HepG2 (cell line): ENCODE measurements around the gene SHF. TPM values are rescaled to one million over a fixed set of nuclear protein-coding genes. Genes with fewer than 3 reads are reported as not detected.
A peak's percentile ranks its signal among the peaks of the same experiment; 100 is the strongest.

Experiments
- ATAD3A ChIP-seq: sonication (generic); formaldehyde crosslinking; IDR thresholded peaks from 2 replicates; pipeline ENCODE4 v1.4.0; 2020; ENCODE audit warnings: missing genetic modification reagents
- BCL6 ChIP-seq: IDR thresholded peaks from 2 replicates; pipeline ENCODE4 v1.6.1; 2016; ENCODE audit warnings: missing genetic modification reagents, missing compliant biosample characterization
- HDAC1 ChIP-seq: sonication (generic); formaldehyde crosslinking; IDR thresholded peaks from 2 replicates; pipeline ENCODE4 v1.5.1; 2020; ENCODE audit warnings: mild to moderate bottlenecking, missing genetic modification reagents
- KAT7 ChIP-seq: IDR thresholded peaks from 2 replicates; pipeline ENCODE4 v1.6.1; 2018; ENCODE audit warnings: borderline replicate concordance, missing compliant biosample characterization
- KLF15 ChIP-seq: sonication (generic); formaldehyde crosslinking; IDR thresholded peaks from 2 replicates; pipeline ENCODE4 v1.8.1; 2023; ENCODE audit warnings: borderline replicate concordance, mild to moderate bottlenecking, inconsistent platforms, missing genetic modification reagents, mixed read lengths
- MBNL3 ChIP-seq: fragments of 250-450 bp; sonication (Bioruptor Pico); conservative IDR thresholded peaks from 2 replicates; pipeline ENCODE4 v1.8.0; 2022; ENCODE audit warnings: mild to moderate bottlenecking, inconsistent platforms
- MED8 ChIP-seq: sonication (generic); formaldehyde crosslinking; IDR thresholded peaks from 2 replicates; pipeline ENCODE4 v1.8.1; 2023; ENCODE audit warnings: mild to moderate bottlenecking, missing genetic modification reagents; ENCODE audit not compliant: insufficient replicate concordance
- NR2F1 ChIP-seq, 2 experiments: fragments of 450-650 bp in 1 of 2; formaldehyde crosslinking in 1 of 2; IDR thresholded peaks; 2 replicates each; pipeline versions ENCODE4 v1.5.0 to v1.6.1; 2016 to 2020; ENCODE audit warnings: mild to moderate bottlenecking in 1 of 2, missing compliant biosample characterization in 1 of 2, missing genetic modification reagents in 1 of 2, moderate library complexity in 1 of 2
- NRL ChIP-seq: sonication (generic); formaldehyde crosslinking; IDR thresholded peaks from 2 replicates; pipeline ENCODE4 v1.5.0; 2020; ENCODE audit warnings: missing genetic modification reagents, mild to moderate bottlenecking, moderate library complexity, borderline replicate concordance
- PHF21A ChIP-seq: sonication (generic); formaldehyde crosslinking; IDR thresholded peaks from 2 replicates; pipeline ENCODE4 v1.5.0; 2020; ENCODE audit warnings: mild to moderate bottlenecking, missing genetic modification reagents
- PITX1 ChIP-seq: sonication (generic); formaldehyde crosslinking; IDR thresholded peaks from 2 replicates; pipeline ENCODE4 v1.5.1; 2020; ENCODE audit warnings: mild to moderate bottlenecking, missing genetic modification reagents
- REL ChIP-seq: sonication (generic); formaldehyde crosslinking; conservative IDR thresholded peaks from 2 replicates; pipeline ENCODE4 v1.8.0; 2022; ENCODE audit warnings: mild to moderate bottlenecking, missing genetic modification reagents, moderate library complexity
- RORA ChIP-seq: sonication (generic); formaldehyde crosslinking; IDR thresholded peaks from 2 replicates; pipeline ENCODE4 v1.5.0; 2020; ENCODE audit warnings: mild to moderate bottlenecking, missing genetic modification reagents, moderate library complexity
- ZFP41 ChIP-seq: sonication (generic); formaldehyde crosslinking; IDR thresholded peaks from 2 replicates; pipeline ENCODE4 v1.4.0; 2020; ENCODE audit warnings: mild to moderate bottlenecking, missing genetic modification reagents, borderline replicate concordance
- ZIK1 ChIP-seq: sonication (generic); formaldehyde crosslinking; IDR thresholded peaks from 2 replicates; pipeline ENCODE4 v1.5.0; 2020; ENCODE audit warnings: mild to moderate bottlenecking, low read depth, missing genetic modification reagents, borderline replicate concordance
- ZMAT3 ChIP-seq: sonication (generic); formaldehyde crosslinking; conservative IDR thresholded peaks from 2 replicates; pipeline ENCODE4 v1.7.0; 2021; ENCODE audit warnings: missing genetic modification reagents
- ZMYM3 ChIP-seq: sonication (generic); formaldehyde crosslinking; IDR thresholded peaks from 2 replicates; pipeline ENCODE4 v1.5.1; 2020; ENCODE audit warnings: mild to moderate bottlenecking, missing genetic modification reagents
- ZNF251 ChIP-seq: sonication (generic); formaldehyde crosslinking; IDR thresholded peaks from 2 replicates; pipeline ENCODE4 v1.9.0; 2021; ENCODE audit warnings: mild to moderate bottlenecking, missing genetic modification reagents
- ZNF260 ChIP-seq: sonication (generic); formaldehyde crosslinking; IDR thresholded peaks from 2 replicates; pipeline ENCODE4 v1.4.0; 2020; ENCODE audit warnings: missing genetic modification reagents, low read depth, mild to moderate bottlenecking, borderline replicate concordance
- ZNF362 ChIP-seq: sonication (generic); formaldehyde crosslinking; IDR thresholded peaks from 2 replicates; pipeline ENCODE4 v1.4.0; 2020; ENCODE audit warnings: missing genetic modification reagents, mild to moderate bottlenecking, borderline replicate concordance
- ZNF530 ChIP-seq: sonication (generic); formaldehyde crosslinking; IDR thresholded peaks from 2 replicates; pipeline ENCODE4 v1.5.0; 2020; ENCODE audit warnings: low read depth, mild to moderate bottlenecking, missing genetic modification reagents
- ZNF598 ChIP-seq: sonication (generic); formaldehyde crosslinking; IDR thresholded peaks from 2 replicates; pipeline ENCODE4 v1.5.1; 2020; ENCODE audit warnings: mild to moderate bottlenecking, missing genetic modification reagents, borderline replicate concordance
- ZNF644 ChIP-seq: IDR thresholded peaks from 2 replicates; pipeline ENCODE4 v1.6.1; 2016; ENCODE audit warnings: low read depth
- ZNF800 ChIP-seq: sonication (generic); formaldehyde crosslinking; IDR thresholded peaks from 2 replicates; pipeline ENCODE4 v1.4.0; 2020; ENCODE audit warnings: missing genetic modification reagents
- ZNF850 ChIP-seq: sonication (generic); formaldehyde crosslinking; conservative IDR thresholded peaks from 2 replicates; pipeline ENCODE4 v1.9.0; 2021; ENCODE audit warnings: mild to moderate bottlenecking, missing genetic modification reagents
- polyA plus RNA-seq, 8 experiments: library from polyadenylated mRNA; depleted of rRNA in 3 of 8; stranded (reverse) in 7 of 8; unstranded in 1 of 8; fragments of >200 nt; fragmentation: Illumina TruSeq in 4 of 8; extraction: Trizol in 4 of 8; gene quantifications; 2 replicates each; pipeline versions ENCODE4 v1.2.1 to v1.2.3, GENCODE V29; 2011 to 2016; ENCODE audit warnings: low read depth in 4 of 8, missing spikeins in 1 of 8, mixed read lengths in 1 of 8; ENCODE audit not compliant: insufficient read depth in 1 of 8
- total RNA-seq, 5 experiments: library from RNA; depleted of rRNA; stranded (reverse); fragments of >200 nt; fragmentation: Illumina TruSeq; extraction: Trizol; gene quantifications; 2 replicates each; pipeline ENCODE4 v1.2.3, GENCODE V29; 2016; ENCODE audit warnings: low read depth in 1 of 5

SHF gene
- total and polyA plus RNA-seq, 2 of the 13 experiments (the other 11 are each of a cell fraction or from before 2014, with no cell fraction given): 20.9 to 25.5 TPM

DNA sequence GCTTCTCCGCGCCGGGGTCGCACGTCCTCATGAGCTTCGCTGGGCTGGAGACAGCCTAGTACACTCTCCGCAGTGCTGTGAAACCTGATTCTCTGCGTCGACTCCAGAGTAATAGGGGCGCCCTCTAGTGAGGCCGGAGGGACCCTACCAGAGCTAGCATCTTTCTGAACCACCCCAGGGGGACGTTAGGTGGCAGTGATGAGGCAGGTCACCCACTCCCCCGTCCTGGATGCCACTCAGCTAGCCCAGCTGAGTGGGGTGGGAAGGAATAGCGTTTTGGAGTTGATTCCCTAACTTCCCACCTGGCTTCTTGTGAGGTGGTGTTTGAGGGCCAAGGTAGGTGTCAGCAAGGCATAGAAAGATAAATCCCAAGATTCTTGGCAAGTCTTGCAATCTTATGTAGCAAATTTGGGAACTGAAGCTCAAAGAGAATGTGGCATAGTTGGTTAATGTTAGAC is 69.6 kb downstream of the SHF start (continued):
- TF ChIP-seq ZNF800 (CRISPR knock-in tag) (no peak), ATAD3A (no peak), REL (CRISPR knock-in tag) (no peak), PITX1 (peak; percentile 58; the same call in 1 of the 2 replicates), ZIK1 (CRISPR knock-in tag) (no peak), ZNF644 (no peak), PHF21A (CRISPR knock-in tag) (no peak), ZFP41 (CRISPR knock-in tag) (no peak), ZNF530 (CRISPR knock-in tag) (no peak), ZNF260 (CRISPR knock-in tag) (no peak), MED8 (CRISPR knock-in tag) (no peak), KAT7 (CRISPR knock-in tag) (no peak), ZMAT3 (CRISPR knock-in tag) (0 out of 2 replicates have a peak, but pooled peaks have one; percentile 39), HDAC1 (CRISPR knock-in tag) (peak; percentile 32; the same call in 1 of the 2 replicates), NRL (CRISPR knock-in tag) (peak; percentile 40; the same call in 1 of the 2 replicates), ZNF850 (CRISPR knock-in tag) (no peak), ZNF598 (CRISPR knock-in tag) (peak; percentile 81; the same call in 1 of the 2 replicates), NR2F1 (CRISPR knock-in tag; IDR thresholded peaks at IDR 0.05) (no peak), RORA (no peak), ZMYM3 (CRISPR knock-in tag) (no peak), BCL6 (CRISPR knock-in tag) (peak; percentile 8; the same call in 1 of the 2 replicates), ZNF362 (no peak), ZNF251 (CRISPR knock-in tag) (no peak), KLF15 (CRISPR knock-in tag) (no peak), MBNL3 (CRISPR knock-in tag) (no peak)
